T-helper 22 cell (primary cell): ENCODE data around the gene FAM78A.
A peak's percentile ranks its signal among the peaks of the same experiment; 100 is the strongest.

Experiments
- DNase-seq: peaks from one replicate; pipeline ENCODE4 v3.0.0-alpha.2; 2020; ENCODE audit warnings: low read depth

The FAM78A gene

GRCh38 chr9:131276094-131276888 is at the start of gene FAM78A:
Gene FAM78A (minus strand): TSS chr9:131276510. CDS start chr9:131276179, 331 bp downstream.
- DNase-seq: no peak

DNA sequence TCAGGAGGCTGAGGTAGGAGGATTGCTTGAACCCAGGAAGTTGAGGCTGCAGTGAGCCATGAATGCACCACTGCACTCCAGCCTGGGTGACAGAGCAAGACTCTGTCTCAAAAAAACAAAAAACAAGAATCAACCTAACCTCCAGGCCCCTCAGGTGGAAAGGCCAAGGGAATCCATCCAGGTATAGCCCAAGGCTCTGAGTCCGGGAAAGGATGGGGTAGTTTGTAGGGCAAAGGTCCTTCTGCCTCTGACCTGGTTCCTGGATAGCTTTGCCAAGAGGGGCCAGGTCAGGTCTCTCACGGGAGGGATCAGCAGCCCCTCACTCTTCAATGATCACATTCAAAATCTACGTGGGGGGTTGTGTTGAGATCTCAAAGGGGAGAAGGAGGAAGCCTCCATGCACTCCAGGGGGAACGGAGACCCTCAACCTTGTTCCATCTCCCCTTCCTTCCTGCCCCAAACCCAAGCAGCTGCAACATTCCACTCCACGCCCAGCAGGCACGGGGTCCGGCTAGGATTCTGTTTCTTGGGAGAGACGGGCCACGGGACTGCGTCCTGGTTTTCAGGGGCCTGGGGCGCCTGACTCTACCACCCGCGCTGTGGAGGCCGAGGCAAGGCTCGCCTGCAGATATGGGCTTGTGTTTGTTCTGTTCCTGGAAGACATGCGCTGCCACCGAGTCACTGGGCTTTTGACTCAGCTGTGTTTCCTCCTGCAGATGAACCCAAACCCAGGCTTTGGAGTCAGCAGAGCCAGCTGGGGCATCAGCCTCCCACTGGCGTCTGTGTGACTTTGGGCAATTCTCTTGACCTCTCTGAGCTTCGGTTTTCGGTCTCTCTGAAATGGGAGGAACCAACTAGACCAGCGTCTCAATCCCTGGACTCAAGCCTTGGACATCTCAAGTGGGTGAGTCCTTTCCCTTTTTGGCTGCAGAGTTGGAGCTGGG is 48.7 kb upstream of the FAM78A start:
- DNase-seq: no peak

DNA sequence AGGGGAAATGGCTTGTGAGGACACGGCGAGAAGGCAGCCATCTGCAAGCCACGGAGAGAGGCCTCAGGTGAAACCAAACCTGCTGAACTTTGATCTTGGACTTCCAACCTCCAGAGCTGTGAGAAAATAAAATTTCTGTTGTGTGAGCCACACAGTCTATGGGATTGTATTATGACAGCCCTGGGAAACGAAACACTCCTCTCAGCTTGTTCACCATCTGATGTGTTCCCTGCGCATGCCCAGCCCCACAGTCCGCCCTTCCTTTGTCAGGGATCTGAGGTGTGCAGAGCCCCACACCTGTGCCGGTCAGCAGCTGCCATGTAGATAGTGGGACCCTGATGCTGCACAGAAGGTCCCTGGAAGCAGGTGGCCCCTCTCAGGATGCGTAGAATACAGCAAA is 47.3 kb upstream of the FAM78A start:
- no peak for DNase-seq

DNA sequence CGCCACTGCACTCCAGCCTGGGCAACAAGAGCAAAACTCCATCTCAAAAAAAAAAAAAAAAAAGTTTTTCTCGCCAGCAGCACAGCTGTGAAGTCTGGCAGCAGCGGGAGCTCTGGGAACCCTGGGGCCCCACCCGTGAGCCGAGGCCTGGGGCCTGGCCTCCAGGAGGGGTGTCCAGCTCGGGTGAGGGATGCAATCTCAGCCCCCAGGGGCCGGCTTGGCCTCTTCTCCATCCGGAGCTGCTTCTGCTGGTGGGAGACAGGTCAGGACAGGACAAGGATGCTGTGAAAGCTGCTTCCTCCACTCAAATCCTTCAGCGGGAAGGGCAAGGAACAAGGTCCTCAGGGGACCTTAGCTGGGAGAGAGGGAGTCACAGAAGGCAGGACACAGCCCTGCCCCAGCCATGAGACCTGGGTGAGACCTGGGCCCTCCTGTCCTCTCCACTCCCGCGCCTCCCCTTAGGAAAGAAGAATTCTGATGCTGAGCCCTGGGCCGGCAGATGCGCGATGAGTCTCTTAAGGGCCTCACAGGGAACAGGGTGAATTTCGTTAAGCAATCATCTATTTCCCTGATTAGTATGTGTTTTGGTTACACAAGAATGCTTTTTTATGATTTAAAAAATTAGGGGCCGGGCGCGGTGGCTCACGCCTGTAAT is 43.8 kb upstream of the FAM78A start:
- DNase-seq: no peak

DNA sequence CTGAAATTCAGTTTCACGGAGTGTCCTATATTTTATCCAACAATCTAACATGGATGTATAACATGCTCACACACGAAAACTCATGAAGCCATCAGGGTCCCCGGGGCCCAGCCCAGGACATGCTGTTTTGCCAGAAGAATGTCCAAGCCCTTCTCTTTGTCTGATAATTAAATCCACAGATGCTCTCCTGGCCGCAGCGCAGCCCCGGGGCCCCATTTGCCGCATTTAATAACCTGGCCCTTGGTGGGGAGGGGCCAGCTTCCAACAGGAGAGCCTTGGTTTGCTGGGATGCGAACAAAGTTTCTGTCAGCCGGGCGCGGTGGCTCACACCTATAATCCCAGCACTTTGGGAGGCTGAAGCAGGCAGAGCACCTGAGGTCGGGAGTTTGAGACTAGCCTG is 43.2 kb upstream of the FAM78A start:
- no peak for DNase-seq

- DNase-seq: no peak
These were observed 42.1 kb upstream of the FAM78A start for GRCh38 chr9:131318231-131319085.

GRCh38 chr9:131312822-131313770 is 36.8 kb upstream of the FAM78A start:
- no peak for DNase-seq

DNA sequence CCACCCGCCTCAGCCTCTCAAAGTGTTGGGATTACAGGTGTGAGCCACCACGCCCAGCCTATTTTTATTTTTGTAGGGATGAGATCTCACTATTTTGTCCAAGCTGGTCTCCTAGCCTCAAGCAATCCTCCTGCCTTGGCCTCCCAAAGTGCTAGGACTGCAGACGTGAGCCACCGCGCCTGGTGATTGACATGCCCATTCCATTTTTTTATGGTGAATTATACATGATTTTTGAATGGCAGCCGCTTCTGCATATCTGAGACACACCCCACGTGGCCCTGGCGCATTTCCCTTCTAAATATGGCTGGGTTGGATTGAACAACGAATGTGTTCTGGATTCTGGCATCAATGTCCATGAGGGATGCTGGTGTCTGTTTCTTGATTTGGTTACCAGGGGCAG is 35.9 kb upstream of the FAM78A start:
- no peak for DNase-seq

DNA sequence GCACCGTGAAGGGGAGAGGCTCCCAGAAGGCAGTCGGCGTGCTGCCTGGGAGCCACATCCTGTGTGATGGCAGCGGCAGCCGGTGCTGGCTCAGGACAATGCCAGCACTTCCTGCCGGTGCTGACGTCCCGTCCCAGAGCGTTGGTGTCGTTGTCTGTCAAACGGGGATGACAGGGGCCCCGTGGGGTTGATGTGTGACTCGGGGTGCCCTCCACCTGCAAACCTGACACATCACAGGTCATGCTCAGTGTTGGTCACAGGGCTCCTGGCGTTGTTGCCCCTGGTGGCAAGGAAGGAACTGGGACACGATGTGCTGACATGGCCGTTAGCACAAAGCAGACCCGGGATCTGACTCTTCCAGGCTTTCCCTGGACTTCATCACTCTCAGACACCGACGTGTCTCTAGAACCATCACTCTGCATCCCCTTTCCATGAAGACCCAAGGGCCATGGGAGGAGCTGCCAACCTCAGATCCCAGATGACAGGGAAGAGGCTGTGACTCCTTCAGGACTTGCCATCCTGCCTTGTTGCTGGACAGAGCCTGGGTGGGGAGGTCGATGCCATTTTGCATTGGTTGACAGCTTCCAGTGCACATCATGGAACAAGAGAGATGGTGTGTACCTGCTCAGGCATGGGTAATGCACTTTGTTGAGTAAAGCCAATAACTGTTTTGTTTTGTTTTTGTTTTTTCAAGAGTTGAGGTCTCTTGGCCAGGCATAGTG is 34.7 kb upstream of the FAM78A start:
- peak; percentile 39 for DNase-seq

- no peak for DNase-seq
These were observed 33.4 kb upstream of the FAM78A start for GRCh38 chr9:131309530-131310276.

DNA sequence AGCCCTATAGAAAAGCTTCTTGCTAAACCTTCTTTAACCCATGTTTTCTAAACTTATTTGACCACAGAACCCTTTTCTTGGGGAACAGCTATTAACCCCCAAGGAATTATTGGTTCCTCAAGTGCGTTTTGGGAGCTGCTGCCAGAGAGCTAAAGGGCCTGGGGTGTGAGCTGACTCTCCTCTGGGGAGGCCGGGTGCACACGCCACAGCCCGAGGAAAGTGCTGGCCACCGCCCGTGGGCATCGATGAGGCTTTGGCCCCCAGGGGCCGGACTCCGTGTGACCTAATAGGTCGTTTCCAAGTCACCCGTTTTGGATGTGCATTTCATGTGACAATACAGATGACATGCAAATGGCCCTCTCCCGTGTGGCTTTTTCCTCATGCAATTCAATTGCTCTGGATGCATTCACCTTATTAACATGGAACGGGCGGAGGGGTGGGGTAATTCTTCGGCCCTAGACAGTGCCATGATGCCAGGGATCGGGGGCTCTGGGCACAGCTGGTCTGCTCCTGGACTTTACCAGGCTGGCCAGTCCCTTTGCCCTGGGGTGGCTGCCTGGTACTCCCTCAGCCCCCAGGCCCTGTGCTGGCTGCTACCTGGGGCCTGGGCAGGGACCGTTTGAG is 32.7 kb upstream of the FAM78A start:
- no peak for DNase-seq

DNA sequence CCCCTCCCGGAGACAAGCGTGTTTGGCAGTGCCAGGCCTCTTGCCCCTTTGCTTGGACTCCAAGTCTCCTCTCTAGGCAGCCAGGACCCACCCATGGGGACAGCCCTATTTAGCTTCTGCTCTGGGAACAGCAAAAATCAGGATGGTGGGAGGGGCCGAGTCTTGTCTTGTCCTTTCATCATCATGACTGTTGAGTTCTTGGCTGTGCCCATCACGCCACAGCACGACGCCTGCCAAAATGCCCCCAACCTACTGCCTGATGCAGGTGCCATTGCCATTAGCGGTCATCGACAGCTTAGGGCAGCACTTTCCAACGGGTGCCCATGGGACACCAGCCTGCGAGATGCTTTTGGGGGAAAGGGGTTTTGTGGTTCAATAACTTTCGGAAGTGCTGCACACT is 32.1 kb upstream of the FAM78A start:
- DNase-seq: no peak

GRCh38 chr9:131307974-131308373 is 31.7 kb upstream of the FAM78A start:
- DNase-seq: no peak

- DNase-seq: no peak
These were observed 30.2 kb upstream of the FAM78A start for GRCh38 chr9:131306397-131307004.

- no peak for DNase-seq
These were observed 28.5 kb upstream of the FAM78A start for GRCh38 chr9:131304676-131305355.

DNA sequence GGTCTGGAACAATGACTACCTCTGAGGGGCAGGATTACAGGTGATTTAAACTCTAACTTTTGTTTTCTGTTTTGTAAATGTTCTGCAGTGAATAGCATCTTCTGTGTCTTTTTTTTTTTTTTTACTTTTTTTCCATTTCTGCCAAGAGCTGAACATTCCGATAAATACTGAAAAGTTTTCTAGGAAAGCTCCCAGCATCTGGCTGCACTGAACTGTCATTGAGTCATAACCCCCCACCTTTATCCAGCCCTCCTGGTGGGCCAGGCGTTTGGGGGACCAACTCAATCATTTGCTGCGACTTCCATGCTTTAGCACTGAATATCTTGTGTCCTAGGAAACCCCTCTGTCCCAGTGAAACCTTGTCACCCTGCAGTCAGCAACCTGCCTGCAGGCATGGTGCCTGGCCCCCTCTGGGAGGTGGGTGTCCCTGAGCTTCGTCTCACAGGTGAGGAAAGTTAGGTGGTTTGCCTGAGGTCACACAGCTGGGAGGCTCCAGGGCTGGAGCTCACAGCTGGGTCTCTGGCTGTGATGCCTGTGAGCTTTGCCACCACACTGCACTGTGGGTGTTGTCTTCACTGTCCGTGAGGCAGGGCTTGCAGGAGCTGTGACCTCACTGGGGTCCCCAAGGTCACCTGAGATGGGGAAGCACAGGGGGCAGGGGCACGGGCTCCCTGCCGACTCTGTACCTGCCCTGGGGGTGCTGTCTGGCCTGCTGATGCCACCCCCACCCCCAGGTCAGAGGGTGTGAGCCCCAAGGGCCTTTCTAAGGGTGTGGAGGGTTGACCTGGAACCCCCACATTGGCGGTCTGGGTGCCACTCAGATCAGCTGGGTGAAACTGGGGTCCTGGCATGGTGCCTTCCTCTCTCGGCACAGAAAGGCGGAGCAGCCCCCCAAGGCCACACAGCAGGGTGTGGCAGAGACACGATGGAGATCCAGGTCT is 27.3 kb upstream of the FAM78A start:
- no peak for DNase-seq
